C4-2B (cell line): ENCODE data around the gene BRI3.

Experiments used
- H3K27ac ChIP-seq: fragments of 450-650 bp; 2 replicates; pipeline ENCODE4 v1.5.1; 2017
- ZFX ChIP-seq: fragments of 450-650 bp; IDR thresholded peaks from 2 replicates; pipeline ENCODE4 v1.6.1; 2017
- TF ChIP-seq, protein P1 (sequence below): fragments of 450-650 bp; conservative IDR thresholded peaks from 2 replicates; pipeline ENCODE4 v1.5.1; 2017; ENCODE audit warnings: mild to moderate bottlenecking

BRI3 gene

DNA sequence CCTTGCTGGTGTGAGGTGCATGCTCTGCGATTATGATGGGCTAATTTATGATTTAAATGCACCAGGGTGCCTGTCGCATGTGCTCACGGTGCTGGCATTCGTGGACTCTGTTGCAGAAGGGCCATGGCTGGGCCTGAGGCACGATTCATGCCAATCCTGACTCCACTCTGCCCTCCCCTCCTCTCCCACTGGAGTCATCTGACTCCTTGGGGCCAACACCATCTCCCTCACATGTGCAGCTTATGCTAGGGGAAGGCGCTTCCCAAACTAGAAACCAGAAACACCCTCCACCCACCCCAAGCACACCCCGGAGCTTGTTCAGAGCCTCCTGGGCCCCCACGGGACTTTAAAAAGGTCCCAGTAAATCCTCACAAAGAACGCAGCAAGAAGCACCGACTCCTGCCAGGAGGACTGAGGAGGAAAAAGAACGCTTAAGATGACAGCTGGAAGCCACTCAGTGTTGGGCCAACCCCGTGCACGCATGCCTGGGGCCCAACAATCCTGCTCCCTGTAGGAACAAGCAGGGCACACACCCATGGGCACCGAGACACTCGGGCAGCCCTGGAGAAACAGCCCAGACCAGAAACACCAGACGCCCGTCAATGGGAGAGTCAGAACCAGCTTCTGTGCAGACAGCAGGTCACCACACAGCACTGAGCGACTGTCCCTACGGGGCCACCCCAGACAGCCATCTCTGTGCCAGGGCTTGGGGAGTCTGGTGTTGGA lies 14.1 kb downstream of the BRI3 start:
- peak overlapping the region; percentile 69 for H3K27ac ChIP-seq
- TF ChIP-seq ZFX = no peak
- TF ChIP-seq, protein P1, sequence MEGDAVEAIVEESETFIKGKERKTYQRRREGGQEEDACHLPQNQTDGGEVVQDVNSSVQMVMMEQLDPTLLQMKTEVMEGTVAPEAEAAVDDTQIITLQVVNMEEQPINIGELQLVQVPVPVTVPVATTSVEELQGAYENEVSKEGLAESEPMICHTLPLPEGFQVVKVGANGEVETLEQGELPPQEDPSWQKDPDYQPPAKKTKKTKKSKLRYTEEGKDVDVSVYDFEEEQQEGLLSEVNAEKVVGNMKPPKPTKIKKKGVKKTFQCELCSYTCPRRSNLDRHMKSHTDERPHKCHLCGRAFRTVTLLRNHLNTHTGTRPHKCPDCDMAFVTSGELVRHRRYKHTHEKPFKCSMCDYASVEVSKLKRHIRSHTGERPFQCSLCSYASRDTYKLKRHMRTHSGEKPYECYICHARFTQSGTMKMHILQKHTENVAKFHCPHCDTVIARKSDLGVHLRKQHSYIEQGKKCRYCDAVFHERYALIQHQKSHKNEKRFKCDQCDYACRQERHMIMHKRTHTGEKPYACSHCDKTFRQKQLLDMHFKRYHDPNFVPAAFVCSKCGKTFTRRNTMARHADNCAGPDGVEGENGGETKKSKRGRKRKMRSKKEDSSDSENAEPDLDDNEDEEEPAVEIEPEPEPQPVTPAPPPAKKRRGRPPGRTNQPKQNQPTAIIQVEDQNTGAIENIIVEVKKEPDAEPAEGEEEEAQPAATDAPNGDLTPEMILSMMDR = no peak

DNA sequence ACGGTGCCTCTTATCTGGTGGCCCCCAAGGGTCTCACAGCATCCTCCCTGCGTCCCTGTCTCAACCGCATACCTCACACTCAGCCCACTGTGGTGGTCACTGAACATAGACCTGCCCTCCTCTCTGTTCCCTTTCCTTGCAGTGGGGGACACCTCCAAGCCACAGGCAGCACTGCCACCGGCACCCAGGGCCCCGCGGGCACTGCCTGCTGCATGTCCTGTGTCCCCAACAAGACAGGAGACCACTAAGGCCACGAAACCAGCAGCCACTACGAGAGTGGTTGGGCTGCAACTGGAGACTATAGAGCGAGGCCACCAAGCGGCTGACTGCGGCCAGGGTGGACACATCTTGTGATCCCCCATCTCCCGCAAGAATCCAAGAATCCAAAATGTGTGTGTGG lies 15.3 kb downstream of the BRI3 start:
- H3K27ac ChIP-seq = peak overlapping the region; percentile 69
- TF ChIP-seq ZFX = no peak
- TF ChIP-seq, protein P1 = no peak

DNA sequence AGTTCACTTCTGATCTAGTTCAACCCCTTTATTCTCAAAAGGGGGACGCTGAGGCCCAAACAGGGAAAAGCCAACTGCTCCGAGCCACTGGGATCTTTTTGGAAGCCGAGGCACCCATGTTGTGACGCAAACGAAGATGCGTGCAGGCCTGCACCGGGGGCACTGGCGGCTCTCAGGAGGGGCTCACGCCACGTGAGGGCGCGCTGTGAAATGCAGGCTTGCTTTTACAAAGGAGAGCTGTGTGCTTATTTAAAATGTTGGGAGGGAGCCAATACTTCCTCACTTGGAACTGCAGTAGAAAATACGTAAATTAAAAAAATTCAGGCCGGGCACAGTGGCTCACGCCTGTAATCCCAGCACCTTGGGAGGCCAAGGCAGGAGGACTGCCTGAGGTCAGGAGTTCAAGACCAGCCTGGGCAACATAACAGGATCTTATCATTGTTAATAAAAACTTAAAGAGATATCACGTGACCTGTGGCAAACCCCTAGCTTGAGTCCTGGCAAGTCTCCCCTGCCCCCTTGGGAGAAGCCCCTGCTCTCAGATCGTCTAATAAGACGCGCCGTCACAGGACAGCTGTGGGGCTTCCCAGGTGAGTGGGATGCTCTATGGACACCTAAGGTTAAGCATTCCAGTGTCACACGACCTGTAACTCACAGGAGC lies 16.3 kb downstream of the BRI3 start:
- TF ChIP-seq, protein P1 = no peak
- TF ChIP-seq ZFX = no peak
- H3K27ac ChIP-seq = no peak overlapping the region

DNA sequence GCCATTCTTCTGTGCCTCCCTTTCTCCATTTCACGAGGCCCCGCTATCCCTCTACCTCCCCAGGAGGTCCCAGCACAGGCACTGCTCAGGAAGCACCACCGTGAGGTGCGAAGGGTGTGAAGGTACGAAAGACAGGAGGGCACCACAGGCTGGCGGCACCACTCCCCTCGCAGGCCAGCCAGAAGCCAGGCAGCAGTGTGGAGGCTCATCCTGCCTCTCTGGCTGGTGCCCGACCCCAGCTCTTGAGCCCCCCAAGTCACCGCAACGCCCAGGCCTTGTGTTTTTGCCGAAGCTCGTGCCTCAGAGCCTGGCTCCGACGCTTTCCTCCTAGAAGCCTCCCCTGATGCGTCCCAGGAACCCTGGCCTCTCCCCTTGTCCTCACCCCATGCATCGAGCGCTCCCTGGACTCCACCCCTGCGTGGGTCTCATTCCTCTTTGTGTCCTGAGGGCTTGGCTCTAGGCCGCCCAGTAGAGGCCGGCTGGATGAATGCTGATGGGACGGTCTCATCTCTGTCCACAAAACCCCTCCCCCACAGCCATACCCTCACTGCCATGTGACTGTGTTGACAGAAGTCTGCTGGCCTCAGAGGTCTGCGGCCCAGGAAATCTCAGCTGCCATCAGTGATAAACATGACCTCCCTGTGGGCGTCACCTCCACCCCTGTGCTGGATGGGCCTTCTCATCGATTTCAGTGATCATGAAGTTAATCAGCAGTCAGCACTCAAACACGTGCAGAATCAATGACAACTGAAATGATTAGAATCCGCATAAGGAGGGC lies 19.3 kb downstream of the BRI3 start:
- TF ChIP-seq ZFX = no peak
- TF ChIP-seq, protein P1 = no peak
- H3K27ac ChIP-seq = no peak overlapping the region

DNA sequence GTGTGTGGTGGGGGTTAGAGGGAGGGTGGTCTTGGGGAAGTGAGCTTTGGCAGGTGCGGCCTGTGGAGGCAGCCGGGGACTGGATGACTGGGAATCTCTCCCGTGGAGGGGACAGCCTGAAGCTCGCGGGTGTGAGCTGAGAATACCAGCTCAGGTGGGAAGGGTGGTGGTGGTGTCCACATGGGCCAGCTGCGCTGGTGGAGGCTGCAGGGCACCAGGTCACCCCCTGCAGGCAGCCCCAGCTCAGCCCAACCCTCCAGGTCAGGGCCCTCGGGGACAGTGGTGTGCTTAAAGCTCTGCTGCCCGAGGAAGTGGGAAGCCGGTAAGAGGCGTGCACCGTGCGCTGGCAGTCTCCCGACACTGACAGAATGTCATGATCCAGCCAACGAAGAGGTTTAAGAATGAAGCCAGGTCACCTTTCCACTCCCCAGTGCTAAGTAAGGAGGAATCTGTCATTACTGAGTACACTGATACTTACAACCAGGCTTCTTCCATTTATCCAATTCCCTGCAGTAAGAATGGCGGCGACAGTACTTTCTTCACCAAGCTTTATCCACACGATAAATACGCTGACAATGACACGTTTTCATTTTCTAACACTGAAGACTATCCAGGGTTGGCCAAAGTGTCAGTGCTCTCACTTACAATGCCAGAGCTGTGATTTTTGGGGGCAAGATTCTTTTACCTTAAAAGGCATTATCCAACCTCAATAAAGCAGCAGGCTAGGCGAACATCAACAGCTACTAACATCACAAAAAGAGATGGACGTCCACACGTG lies 20.4 kb downstream of the BRI3 start:
- H3K27ac ChIP-seq = no peak overlapping the region
- TF ChIP-seq, protein P1 = no peak
- no peak for TF ChIP-seq ZFX

DNA sequence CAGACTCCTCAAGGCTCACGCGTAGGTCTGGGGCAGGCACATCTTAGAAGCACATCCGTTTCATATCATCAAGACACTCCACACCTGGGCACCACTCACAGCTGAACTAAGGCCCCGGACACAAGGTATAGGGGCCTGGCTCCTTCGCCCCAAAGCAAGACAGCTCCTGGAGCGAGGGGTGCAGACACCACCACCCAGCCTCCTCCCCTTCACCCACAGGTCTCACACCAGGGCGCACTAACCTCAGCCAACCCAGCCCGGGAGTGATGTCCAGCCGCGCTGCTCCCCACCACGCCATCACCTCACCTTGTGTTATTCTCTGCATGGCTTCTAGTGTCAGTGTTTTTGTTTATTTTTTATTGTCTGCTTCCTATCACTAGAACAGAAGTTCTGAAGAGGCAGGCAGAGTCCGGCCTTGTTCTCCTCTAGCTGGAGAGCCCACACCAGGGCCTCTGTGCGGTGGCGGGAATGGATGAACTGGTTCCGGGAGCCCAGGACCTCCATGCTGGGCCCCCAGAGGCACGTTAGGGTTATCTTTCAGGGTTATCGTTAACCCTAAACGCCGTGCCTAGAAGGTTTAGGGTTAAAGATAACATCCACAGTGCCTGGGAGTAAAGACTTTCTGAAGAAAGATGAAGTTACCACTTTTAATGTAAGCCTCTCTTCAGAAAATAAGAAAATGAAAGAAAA lies 21.8 kb downstream of the BRI3 start:
- TF ChIP-seq, protein P1 = no peak
- no peak for TF ChIP-seq ZFX
- no peak overlapping the region for H3K27ac ChIP-seq
